BJ (cell line): ENCODE measurements around the gene MARCO. TPM values are rescaled to one million over a fixed set of nuclear protein-coding genes. Genes with fewer than 3 reads are reported as not detected.

Experiments
- CTCF ChIA-PET: fragments of 350-600 bp; formaldehyde crosslinking; extraction: SDS; loops from one replicate; lab custom pipeline; 2021; ENCODE audit warnings: antibody characterized with exemption, inconsistent platforms; lab: Yijun Ruan, JAX
- POLR2A ChIA-PET: fragments of 300-600 bp; sonication (Branson Sonifier 250); formaldehyde crosslinking; extraction: SDS; loops from one replicate; lab custom pipeline; 2021; ENCODE audit warnings: antibody characterized with exemption; lab: Charles Lee
- DNase-seq: peaks from one replicate; pipeline ENCODE4 v3.0.0-alpha.2; 2011; ENCODE audit warnings: low read depth
- H3K27me3 ChIP-seq: 2 replicates; pipeline ENCODE4 v1.6.0; 2011; ENCODE audit warnings: low read length; ENCODE audit not compliant: control insufficient read depth, insufficient read depth
- H3K36me3 ChIP-seq: 2 replicates; pipeline ENCODE4 v1.5.1; 2011; ENCODE audit warnings: low read length; ENCODE audit not compliant: control insufficient read depth, insufficient read depth
- H3K4me3 ChIP-seq: 2 replicates; pipeline ENCODE4 v1.5.1; 2011; ENCODE audit warnings: low read depth, mild to moderate bottlenecking, control low read depth, low read length
- polyA plus RNA-seq: library from polyadenylated mRNA; depleted of rRNA; stranded (reverse); fragments of >200 nt; gene quantifications from 2 replicates; pipeline ENCODE4 v1.2.3, GENCODE V29; 2011
- TF ChIP-seq, protein P1 (sequence below): IDR thresholded peaks from 2 replicates; pipeline ENCODE4 v1.5.1; 2011; ENCODE audit warnings: low read depth, mild to moderate bottlenecking, control low read depth, inconsistent platforms, low read length, moderate library complexity; ENCODE audit not compliant: insufficient read depth

Gene MARCO
- polyA plus RNA-seq, 1 experiment: not detected

- H3K4me3 ChIP-seq: no peak overlapping the region
- no peak for DNase-seq
- ChIA-PET CTCF (no interaction called here), POLR2A (no interaction called here)
- H3K36me3 ChIP-seq: no peaks in the 10 kb centered on the region
- peaks cover 2% of the 10 kb centered on the region for H3K27me3 ChIP-seq
- TF ChIP-seq, protein P1, sequence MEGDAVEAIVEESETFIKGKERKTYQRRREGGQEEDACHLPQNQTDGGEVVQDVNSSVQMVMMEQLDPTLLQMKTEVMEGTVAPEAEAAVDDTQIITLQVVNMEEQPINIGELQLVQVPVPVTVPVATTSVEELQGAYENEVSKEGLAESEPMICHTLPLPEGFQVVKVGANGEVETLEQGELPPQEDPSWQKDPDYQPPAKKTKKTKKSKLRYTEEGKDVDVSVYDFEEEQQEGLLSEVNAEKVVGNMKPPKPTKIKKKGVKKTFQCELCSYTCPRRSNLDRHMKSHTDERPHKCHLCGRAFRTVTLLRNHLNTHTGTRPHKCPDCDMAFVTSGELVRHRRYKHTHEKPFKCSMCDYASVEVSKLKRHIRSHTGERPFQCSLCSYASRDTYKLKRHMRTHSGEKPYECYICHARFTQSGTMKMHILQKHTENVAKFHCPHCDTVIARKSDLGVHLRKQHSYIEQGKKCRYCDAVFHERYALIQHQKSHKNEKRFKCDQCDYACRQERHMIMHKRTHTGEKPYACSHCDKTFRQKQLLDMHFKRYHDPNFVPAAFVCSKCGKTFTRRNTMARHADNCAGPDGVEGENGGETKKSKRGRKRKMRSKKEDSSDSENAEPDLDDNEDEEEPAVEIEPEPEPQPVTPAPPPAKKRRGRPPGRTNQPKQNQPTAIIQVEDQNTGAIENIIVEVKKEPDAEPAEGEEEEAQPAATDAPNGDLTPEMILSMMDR: no peak
These were observed 64.4 kb downstream of the MARCO start for GRCh38 chr2:119006441-119006840.

- ChIA-PET POLR2A (no interaction called here), CTCF (interaction anchor here (1.1 kb wide), 1 partner anchor 284 kb away, joined by 4 read pairs; no protein-coding TSS in a partner anchor)
- no peak overlapping the region for H3K4me3 ChIP-seq
- peaks cover 2% of the 10 kb centered on the region for H3K27me3 ChIP-seq
- DNase-seq: no peak
- TF ChIP-seq, protein P1: no peak
- no peaks in the 10 kb centered on the region for H3K36me3 ChIP-seq
These were observed 66.1 kb downstream of the MARCO start for GRCh38 chr2:119008108-119008507.

DNA sequence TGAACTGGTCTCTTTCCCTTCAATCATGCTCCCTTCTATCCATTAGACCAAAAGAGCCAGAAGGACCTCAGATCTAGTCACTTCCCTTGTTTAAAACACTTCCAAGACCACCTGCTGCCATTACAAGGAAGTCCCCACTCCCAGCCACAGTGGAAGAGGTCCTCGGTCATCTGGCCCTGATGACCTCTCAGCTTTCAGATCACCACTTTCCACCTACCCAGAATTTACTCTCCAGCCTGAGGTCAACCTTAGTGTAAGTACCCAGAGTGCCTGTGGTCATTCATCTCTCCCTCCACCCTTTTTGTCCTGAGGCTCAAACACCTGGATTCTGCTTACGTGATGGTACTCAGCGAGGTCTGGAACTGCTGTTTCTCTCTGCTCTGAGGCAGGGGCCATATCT is 67.1 kb downstream of the MARCO start:
- POLR2A ChIA-PET: no interaction called here
- CTCF ChIA-PET: no interaction called here
- Histone ChIP-seq H3K4me3 (no peak overlapping the region), H3K36me3 (no peaks in the 10 kb centered on the region), H3K27me3 (peaks cover 2% of the 10 kb centered on the region)
- DNase-seq: no peak
- TF ChIP-seq, protein P1: no peak

- Histone ChIP-seq H3K27me3 (peaks cover 2% of the 10 kb centered on the region), H3K36me3 (no peaks in the 10 kb centered on the region), H3K4me3 (no peak overlapping the region)
- TF ChIP-seq, protein P1: no peak
- DNase-seq: no peak
- ChIA-PET POLR2A (no interaction called here), CTCF (interaction anchor here (1.1 to 4.4 kb wide), 3 partner anchors 16 to 280 kb away, joined by 3 to 34 read pairs (median 3); no protein-coding TSS in a partner anchor)
These were observed 68.3 kb downstream of the MARCO start for GRCh38 chr2:119010336-119010735.

DNA sequence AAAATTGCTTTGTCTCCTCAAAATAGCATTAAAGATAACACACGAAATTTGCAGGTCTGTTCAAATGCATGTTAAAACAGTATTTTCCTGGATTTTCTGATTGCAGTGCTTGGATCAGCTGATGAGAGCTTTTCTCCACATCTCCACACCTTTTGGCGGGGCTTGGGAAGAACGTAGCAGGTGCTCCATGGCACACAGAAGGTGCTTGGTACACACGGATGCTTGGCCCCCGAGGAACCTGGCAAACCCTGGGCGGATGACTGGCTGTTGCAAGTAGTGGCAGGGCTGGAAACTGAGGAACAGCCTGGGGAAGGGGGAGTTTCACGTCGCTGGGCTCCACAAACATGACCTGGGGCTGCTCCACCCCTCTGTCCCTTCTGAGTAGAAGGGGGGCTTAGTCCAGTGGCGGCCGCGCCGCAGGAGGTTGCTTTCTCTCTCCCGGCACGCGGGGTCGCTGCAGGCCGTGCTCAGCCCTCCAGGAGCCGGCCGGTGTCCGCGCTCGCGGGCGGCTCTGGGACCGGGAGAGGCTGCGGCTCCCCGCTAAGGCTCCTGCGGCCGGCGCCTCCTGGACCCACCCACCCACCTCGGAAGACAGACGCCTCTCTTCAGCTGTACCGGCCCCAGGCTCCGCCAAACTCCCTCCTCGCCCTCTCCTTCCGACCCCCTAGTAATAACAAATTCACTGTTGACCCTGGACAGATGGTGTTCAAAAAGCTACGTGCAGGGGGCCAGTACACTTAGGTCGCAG is 69.3 kb downstream of the MARCO start:
- no peak for DNase-seq
- ChIA-PET CTCF (interaction anchor here (0.7 to 4.4 kb wide), 8 partner anchors 12 to 465 kb away, joined by 3 to 34 read pairs (median 4); no protein-coding TSS in a partner anchor), POLR2A (no interaction called here)
- Histone ChIP-seq H3K4me3 (no peak overlapping the region), H3K27me3 (peaks cover 2% of the 10 kb centered on the region), H3K36me3 (no peaks in the 10 kb centered on the region)
- TF ChIP-seq, protein P1: peak; percentile 60
